HG02610 (cell line): ENCODE results near the gene LRRC26.
A peak's percentile ranks its signal among the peaks of the same experiment; 100 is the strongest.
"Not testable (repeated sequence)": the region's sequence is repeated elsewhere in the genome, so short reads cannot be mapped to it uniquely, and the experiment has no call there.

Source experiments
- ATAC-seq: cut with Tn5 transposase; IDR thresholded peaks from one replicate; pipeline ENCODE4 v1.9.1; 2021; ENCODE audit warnings: mild to moderate bottlenecking, moderate library complexity; ENCODE audit not compliant: unreplicated experiment

The LRRC26 gene

GRCh38 chr9:137139468-137140150, 30.2 kb downstream of the LRRC26 start:
- no peak for ATAC-seq

- ATAC-seq = no peak
These were observed 31.0 kb downstream of the LRRC26 start, which contains the start of gene GRIN1 for GRCh38 chr9:137138722-137139467. Gene GRIN1, plus strand, starts transcription at chr9:137139154. Its CDS starts 333 bp downstream, at chr9:137139487.

GRCh38 chr9:137138058-137138721, 31.7 kb downstream of the LRRC26 start:
- no peak for ATAC-seq

GRCh38 chr9:137136881-137137607, 32.8 kb downstream of the LRRC26 start:
- no peak for ATAC-seq

- ATAC-seq = no peak
These were observed 33.5 kb downstream of the LRRC26 start for GRCh38 chr9:137136261-137136880.

GRCh38 chr9:137135154-137135553, 34.7 kb downstream of the LRRC26 start:
- not testable (repeated sequence) for ATAC-seq

- ATAC-seq = no peak
These were observed 35.7 kb downstream of the LRRC26 start for GRCh38 chr9:137134191-137134590.

GRCh38 chr9:137130176-137130755, 39.6 kb downstream of the LRRC26 start:
- no peak for ATAC-seq

- peak; percentile 77 for ATAC-seq
These were observed 40.2 kb downstream of the LRRC26 start for GRCh38 chr9:137129456-137130175.

GRCh38 chr9:137128862-137129455, 40.9 kb downstream of the LRRC26 start:
- ATAC-seq = no peak

GRCh38 chr9:137128158-137128861, 41.5 kb downstream of the LRRC26 start:
- ATAC-seq = no peak

GRCh38 chr9:137127301-137128157, 42.3 kb downstream of the LRRC26 start:
- no peak for ATAC-seq

GRCh38 chr9:137126786-137127185, 43.1 kb downstream of the LRRC26 start:
- no peak for ATAC-seq

- not testable (repeated sequence) for ATAC-seq
These were observed 45.8 kb downstream of the LRRC26 start for GRCh38 chr9:137123952-137124462.

- ATAC-seq = peak; percentile 47
These were observed 46.4 kb downstream of the LRRC26 start for GRCh38 chr9:137123468-137123837.

GRCh38 chr9:137122796-137123467, 46.9 kb downstream of the LRRC26 start:
- ATAC-seq = not testable (repeated sequence)
